HG02798 (cell line): ENCODE results near the gene KCNJ14.
A peak's percentile ranks its signal among the peaks of the same experiment; 100 is the strongest.

Experiments used
- ATAC-seq: cut with Tn5 transposase; IDR thresholded peaks from one replicate; pipeline ENCODE4 v1.9.1; 2021; ENCODE audit warnings: mild to moderate bottlenecking; ENCODE audit not compliant: unreplicated experiment, poor library complexity

The KCNJ14 gene

GRCh38 chr19:48501494-48502349 lies 46.3 kb downstream of the KCNJ14 start:
- ATAC-seq: peak; percentile 46

- ATAC-seq: no peak
Observed at GRCh38 chr19:48502350-48503018, 47.1 kb downstream of the KCNJ14 start.

- no peak for ATAC-seq
Observed at GRCh38 chr19:48506138-48506733, 50.9 kb downstream of the KCNJ14 start.

DNA sequence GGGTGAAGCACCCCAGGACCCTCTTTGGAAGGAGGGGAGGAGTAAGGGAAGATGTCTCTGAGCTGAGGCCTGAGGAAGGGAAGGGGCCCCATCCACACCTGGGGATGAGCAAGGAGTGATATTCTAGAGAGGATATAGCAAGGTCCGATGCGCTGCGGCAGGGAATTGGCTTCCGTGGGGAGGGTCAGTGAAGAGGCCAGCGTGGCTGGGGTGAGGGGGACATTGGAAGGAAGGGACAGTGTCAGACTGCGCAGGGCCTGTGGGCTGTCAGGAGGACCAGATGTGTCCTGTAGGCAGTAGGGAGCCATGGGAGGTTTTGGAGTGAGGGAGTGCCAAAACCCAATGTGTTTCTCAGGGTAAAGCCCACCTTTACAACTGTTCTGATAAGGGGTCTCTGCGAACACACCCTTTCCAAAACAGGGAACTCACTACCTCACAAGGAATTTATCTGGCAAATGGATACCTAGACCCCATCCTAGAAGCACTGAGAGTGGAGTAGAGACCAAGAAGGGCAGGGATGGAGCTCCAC lies 52.6 kb downstream of the KCNJ14 start:
- ATAC-seq: no peak

- ATAC-seq: no peak
Observed at GRCh38 chr19:48508729-48509411, 53.5 kb downstream of the KCNJ14 start.

- no peak for ATAC-seq
Observed at GRCh38 chr19:48509467-48510194, 54.3 kb downstream of the KCNJ14 start.

GRCh38 chr19:48510421-48511268 lies 55.3 kb downstream of the KCNJ14 start:
- peak; percentile 51 for ATAC-seq

GRCh38 chr19:48511321-48511731 lies 56.0 kb downstream of the KCNJ14 start:
- ATAC-seq: no peak

GRCh38 chr19:48511800-48512503 lies 56.6 kb downstream of the KCNJ14 start, which contains the start of gene LMTK3:
Gene LMTK3 (minus strand): TSS chr19:48511835. CDS start chr19:48511576, 259 bp downstream.
- ATAC-seq: no peak

DNA sequence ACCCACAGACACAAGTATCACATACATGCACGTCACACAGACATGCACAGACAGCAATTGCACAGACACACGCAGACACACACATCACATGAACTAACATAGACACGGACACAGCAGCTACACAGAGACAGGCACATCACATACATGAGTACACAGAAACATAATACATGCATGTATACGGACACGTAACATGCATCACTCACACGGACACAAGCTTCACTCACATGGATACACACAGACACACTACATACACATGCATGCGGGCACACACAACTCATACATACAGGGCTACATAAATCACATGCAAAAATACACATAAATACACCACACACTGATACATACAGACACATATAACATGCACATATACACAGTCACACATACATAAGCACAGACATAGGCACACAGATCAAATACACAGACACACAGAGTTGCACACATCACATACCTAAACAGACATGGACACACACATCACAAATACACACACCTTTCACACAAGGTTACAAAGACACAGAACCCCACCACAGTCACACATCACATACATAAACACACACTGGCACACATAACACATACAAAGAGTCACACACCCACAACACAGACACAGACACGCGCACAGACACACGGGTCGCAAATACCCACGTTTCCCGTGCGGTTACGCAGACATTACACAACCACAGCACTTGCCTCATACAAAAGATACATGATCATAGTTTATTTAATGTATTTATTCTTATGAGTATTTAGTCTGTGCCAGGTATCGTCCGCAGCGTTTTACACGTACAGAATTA lies 57.3 kb downstream of the KCNJ14 start:
- no peak for ATAC-seq

DNA sequence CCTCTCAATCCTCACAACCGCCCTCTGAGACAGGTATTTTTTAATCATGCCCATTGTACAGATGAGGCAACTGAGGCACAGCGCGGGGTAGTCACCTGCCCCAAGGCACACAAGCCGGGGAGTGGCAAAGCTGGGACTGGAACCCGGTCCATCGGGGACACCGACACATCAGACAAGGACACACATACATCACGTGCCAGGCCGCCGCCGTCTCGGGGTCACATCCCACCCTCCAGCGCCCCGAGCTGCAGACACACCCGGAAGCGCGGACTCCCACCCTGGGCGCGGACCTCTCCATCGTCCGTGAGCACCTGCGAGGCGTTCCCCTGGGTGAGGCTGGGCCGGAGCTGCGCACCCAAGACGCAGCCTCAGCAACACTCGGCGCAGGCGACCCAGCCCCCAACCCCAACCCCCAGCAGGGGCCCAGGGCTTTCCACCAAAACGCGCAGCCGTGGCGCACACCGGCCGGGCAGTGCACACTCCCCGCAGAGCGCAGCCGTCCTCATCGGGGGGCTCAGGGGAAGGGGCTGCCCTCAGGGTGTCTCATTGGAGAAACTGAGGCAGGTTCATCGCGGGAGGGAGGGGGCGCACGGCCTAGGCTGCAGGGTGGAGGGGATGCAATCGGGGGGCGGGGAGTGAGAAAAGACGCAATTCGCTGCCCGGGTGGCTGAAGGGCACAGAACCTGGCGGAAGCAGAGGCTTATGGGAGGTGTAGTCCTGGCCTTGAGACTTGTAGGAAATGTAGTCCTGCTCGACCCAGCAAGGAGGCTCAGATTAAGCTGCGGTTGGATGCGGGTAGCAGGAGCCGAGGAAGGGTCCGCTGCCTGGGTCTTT lies 58.1 kb downstream of the KCNJ14 start:
- no peak for ATAC-seq

- no peak for ATAC-seq
Observed at GRCh38 chr19:48514123-48514458, 58.7 kb downstream of the KCNJ14 start.

DNA sequence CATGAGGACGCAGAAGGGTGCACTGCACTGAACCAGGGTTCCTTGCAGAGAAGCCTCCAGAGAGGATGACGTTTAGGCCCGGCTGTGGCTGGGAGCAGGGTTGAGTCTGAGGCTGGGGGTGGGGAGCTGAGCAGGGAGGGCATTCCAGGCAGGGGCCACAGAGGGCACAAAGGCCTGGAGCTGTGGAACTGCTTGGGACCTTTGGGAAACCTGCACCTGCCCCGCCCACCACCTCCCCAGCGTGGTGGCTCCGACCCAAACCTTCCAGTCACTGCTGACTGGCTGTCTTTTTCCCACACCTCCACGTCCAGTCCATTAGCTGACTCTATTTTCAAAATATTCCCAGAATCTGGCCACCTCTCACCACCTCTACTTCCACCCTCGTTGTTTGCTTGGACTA lies 61.2 kb downstream of the KCNJ14 start:
- no peak for ATAC-seq
